Mesenchymal stem cell (in vitro differentiated cells and primary cell): ENCODE measurements around the gene ROR2.

ENCODE experiments used
- DNase-seq: peaks from one replicate; pipeline ENCODE4 v3.0.0-alpha.2; 2013
- H2AFZ ChIP-seq: one replicate; pipeline ENCODE4 v1.6.1; 2013; ENCODE audit warnings: low read depth, mild to moderate bottlenecking, control low read depth, inconsistent platforms, low read length, moderate library complexity
- H2AK5ac ChIP-seq: 2 replicates; pipeline ENCODE4 v1.6.1; 2013; ENCODE audit warnings: low read length, moderate library complexity, mild to moderate bottlenecking, inconsistent platforms; ENCODE audit not compliant: severe bottlenecking
- H2BK120ac ChIP-seq: one replicate; pipeline ENCODE4 v1.6.1; 2013; ENCODE audit warnings: low read depth, mild to moderate bottlenecking, inconsistent platforms, low read length, moderate library complexity
- H2BK12ac ChIP-seq, 2 experiments: one replicate each; pipeline ENCODE4 v1.6.1; 2013; ENCODE audit warnings: inconsistent platforms in 2 of 2, low read length in 2 of 2, mild to moderate bottlenecking in 2 of 2, moderate library complexity in 2 of 2, control low read depth in 1 of 2
- H2BK15ac ChIP-seq: one replicate; pipeline ENCODE4 v1.6.1; 2013; ENCODE audit warnings: mild to moderate bottlenecking, low read depth, inconsistent platforms; ENCODE audit not compliant: poor library complexity, severe bottlenecking
- H2BK5ac ChIP-seq: 2 replicates; pipeline ENCODE4 v1.6.1; 2013; ENCODE audit warnings: low read depth, mild to moderate bottlenecking, low read length, control low read depth, inconsistent platforms; ENCODE audit not compliant: poor library complexity, severe bottlenecking
- H3K14ac ChIP-seq, 2 experiments: one replicate each; pipeline ENCODE4 v1.6.1; 2013; ENCODE audit warnings: inconsistent platforms in 2 of 2, low read length in 2 of 2, control low read depth in 1 of 2, mild to moderate bottlenecking in 1 of 2, moderate library complexity in 1 of 2
- H3K18ac ChIP-seq, 2 experiments: one replicate each; pipeline ENCODE4 v1.6.1; 2013; ENCODE audit warnings: inconsistent platforms in 2 of 2, low read length in 2 of 2, control low read depth in 1 of 2, low read depth in 1 of 2, mild to moderate bottlenecking in 1 of 2
- H3K23ac ChIP-seq, 2 experiments: one replicate each; pipeline ENCODE4 v1.6.1; 2013; ENCODE audit warnings: inconsistent platforms in 2 of 2, low read length in 2 of 2, mild to moderate bottlenecking in 2 of 2, moderate library complexity in 2 of 2, control low read depth in 1 of 2
- H3K27ac ChIP-seq: 2 replicates; pipeline ENCODE4 v1.5.1; 2013; ENCODE audit warnings: mild to moderate bottlenecking, moderate library complexity, low read length, control low read depth, inconsistent platforms; ENCODE audit not compliant: poor library complexity, severe bottlenecking
- H3K27me3 ChIP-seq, 2 experiments: 2 replicates each; pipeline versions ENCODE4 v1.6.1 to v1.7.0; 2013; ENCODE audit warnings: low read length in 2 of 2, mild to moderate bottlenecking in 2 of 2, moderate library complexity in 2 of 2, control low read depth in 1 of 2, inconsistent platforms in 1 of 2; ENCODE audit not compliant: control insufficient read depth in 1 of 2, insufficient read depth in 1 of 2
- H3K36me3 ChIP-seq, 2 experiments: 2 replicates each; pipeline versions ENCODE4 v1.6.1 to v1.7.0; 2013; ENCODE audit warnings: low read length in 2 of 2, control low read depth in 1 of 2, inconsistent platforms in 1 of 2, low read depth in 1 of 2, mild to moderate bottlenecking in 1 of 2; ENCODE audit not compliant: insufficient read depth in 2 of 2, control insufficient read depth in 1 of 2
- H3K4ac ChIP-seq, 2 experiments: one replicate each; pipeline ENCODE4 v1.6.1; 2013; ENCODE audit warnings: inconsistent platforms in 2 of 2, low read length in 2 of 2, mild to moderate bottlenecking in 2 of 2, moderate library complexity in 2 of 2, control low read depth in 1 of 2, low read depth in 1 of 2
- H3K4me1 ChIP-seq: 2 replicates; pipeline ENCODE4 v1.6.1; 2013; ENCODE audit warnings: low read depth, low read length, control low read depth; ENCODE audit not compliant: control insufficient read depth, insufficient read depth
- H3K4me2 ChIP-seq: 2 replicates; pipeline ENCODE4 v1.6.1; 2013; ENCODE audit warnings: low read length, mild to moderate bottlenecking, inconsistent platforms; ENCODE audit not compliant: poor library complexity, severe bottlenecking
- H3K4me3 ChIP-seq, 2 experiments: 2 replicates each; pipeline versions ENCODE4 v1.5.1 to v1.7.0; 2013; ENCODE audit warnings: low read length in 2 of 2, mild to moderate bottlenecking in 2 of 2, control low read depth in 1 of 2, low read depth in 1 of 2; ENCODE audit not compliant: insufficient read depth in 1 of 2
- H3K79me1 ChIP-seq: replicated peaks from 2 replicates; pipeline ENCODE4 v1.6.1; 2013; ENCODE audit warnings: mild to moderate bottlenecking, control low read depth, low read length, inconsistent platforms; ENCODE audit not compliant: poor library complexity, severe bottlenecking
- H3K9ac ChIP-seq: 2 replicates; pipeline ENCODE4 v1.7.0; 2013; ENCODE audit warnings: mild to moderate bottlenecking, low read length, moderate library complexity
- H3K9me3 ChIP-seq: 2 replicates; pipeline ENCODE4 v1.7.0; 2013; ENCODE audit warnings: mild to moderate bottlenecking, low read length; ENCODE audit not compliant: control insufficient read depth
- H4K8ac ChIP-seq: one replicate; pipeline ENCODE4 v1.6.1; 2013; ENCODE audit warnings: inconsistent platforms, mild to moderate bottlenecking, low read length, moderate library complexity
- H4K91ac ChIP-seq: one replicate; pipeline ENCODE4 v1.6.1; 2013; ENCODE audit warnings: mild to moderate bottlenecking, low read length, inconsistent platforms
- WGBS: methylation state at CpG from one replicate; pipeline ENCODE4 v1.1.7; 2013; ENCODE audit warnings: mixed read lengths; 5-methylcytosine and 5-hydroxymethylcytosine counted together

Gene ROR2

GRCh38 chr9:91586282-91586681 is 363.7 kb downstream of the ROR2 start:
- Histone ChIP-seq H3K79me1 (no peaks in the 10 kb centered on the region), H3K9ac (no peak overlapping the region), H2BK12ac (no peak overlapping the region), H2BK5ac (no peak overlapping the region), H3K4ac (no peak overlapping the region), H3K14ac (no peak overlapping the region), H4K91ac (no peak overlapping the region), H3K4me1 (no peaks in the 10 kb centered on the region), H2BK15ac (no peak overlapping the region), H3K23ac (no peak overlapping the region), H3K9me3 (no peaks in the 10 kb centered on the region), H3K4me3 (no peak overlapping the region), H3K18ac (no peak overlapping the region), H3K4me2 (no peak overlapping the region), H2AFZ (no peak overlapping the region), H3K36me3 (no peaks in the 10 kb centered on the region), H3K27me3 (peaks cover 0 to 6% of the 10 kb centered on the region in 2 experiments), H3K27ac (no peak overlapping the region), H2BK120ac (no peak overlapping the region), H4K8ac (no peak overlapping the region), H2AK5ac (no peak overlapping the region)
- no peak for DNase-seq
- WGBS = 81% methylated on average over 7 of the region's 8 CpGs

- H4K8ac ChIP-seq = no peak overlapping the region
- no peak overlapping the region for H3K4ac ChIP-seq
- no peak for DNase-seq
- H2BK5ac ChIP-seq = no peak overlapping the region
- no peak overlapping the region for H2BK15ac ChIP-seq
- no peak overlapping the region for H2AK5ac ChIP-seq
- H3K4me1 ChIP-seq = no peaks in the 10 kb centered on the region
- no peak overlapping the region for H3K14ac ChIP-seq
- H2BK120ac ChIP-seq = no peak overlapping the region
- H3K27me3 ChIP-seq = peaks cover 0 to 12% of the 10 kb centered on the region in 2 experiments
- no peak overlapping the region for H3K9ac ChIP-seq
- H3K36me3 ChIP-seq = no peaks in the 10 kb centered on the region
- H3K4me3 ChIP-seq = no peak overlapping the region
- H3K18ac ChIP-seq = no peak overlapping the region
- no peak overlapping the region for H3K27ac ChIP-seq
- no peak overlapping the region for H4K91ac ChIP-seq
- H3K9me3 ChIP-seq = no peaks in the 10 kb centered on the region
- no peak overlapping the region for H2BK12ac ChIP-seq
- WGBS = 89% methylated on average over 9 of the region's 9 CpGs
- H3K79me1 ChIP-seq = no peaks in the 10 kb centered on the region
- no peak overlapping the region for H3K4me2 ChIP-seq
- no peak overlapping the region for H2AFZ ChIP-seq
- H3K23ac ChIP-seq = no peak overlapping the region
Observed at GRCh38 chr9:91583966-91584365, 366.1 kb downstream of the ROR2 start.

GRCh38 chr9:91583161-91583875 is 366.7 kb downstream of the ROR2 start:
- H3K4ac ChIP-seq = no peak overlapping the region
- H3K4me2 ChIP-seq = no peak overlapping the region
- H3K4me3 ChIP-seq = no peak overlapping the region
- H3K14ac ChIP-seq = no peak overlapping the region
- no peak overlapping the region for H3K9ac ChIP-seq
- H3K23ac ChIP-seq = no peak overlapping the region
- H3K9me3 ChIP-seq = no peaks in the 10 kb centered on the region
- H3K27ac ChIP-seq = no peak overlapping the region
- H2AK5ac ChIP-seq = no peak overlapping the region
- no peak overlapping the region for H2BK12ac ChIP-seq
- H2BK15ac ChIP-seq = no peak overlapping the region
- no peak overlapping the region for H2AFZ ChIP-seq
- H3K4me1 ChIP-seq = no peaks in the 10 kb centered on the region
- no peak overlapping the region for H2BK120ac ChIP-seq
- H3K27me3 ChIP-seq = peaks cover 3 to 19% of the 10 kb centered on the region in 2 experiments
- H3K79me1 ChIP-seq = no peaks in the 10 kb centered on the region
- H4K91ac ChIP-seq = no peak overlapping the region
- no peaks in the 10 kb centered on the region for H3K36me3 ChIP-seq
- no peak overlapping the region for H4K8ac ChIP-seq
- DNase-seq = no peak
- H3K18ac ChIP-seq = no peak overlapping the region
- no peak overlapping the region for H2BK5ac ChIP-seq

- Histone ChIP-seq H3K4me3 (no peak overlapping the region), H4K8ac (no peak overlapping the region), H3K23ac (no peak overlapping the region), H3K4me2 (no peak overlapping the region), H3K18ac (no peak overlapping the region), H2BK5ac (no peak overlapping the region), H3K4me1 (no peaks in the 10 kb centered on the region), H2BK120ac (no peak overlapping the region), H2AFZ (no peak overlapping the region), H3K27me3 (peaks cover 6 to 22% of the 10 kb centered on the region in 2 experiments), H3K27ac (no peak overlapping the region), H3K4ac (no peak overlapping the region), H4K91ac (no peak overlapping the region), H3K79me1 (no peaks in the 10 kb centered on the region), H2AK5ac (no peak overlapping the region), H2BK15ac (no peak overlapping the region), H3K9ac (no peak overlapping the region), H3K14ac (no peak overlapping the region), H2BK12ac (no peak overlapping the region), H3K36me3 (no peaks in the 10 kb centered on the region), H3K9me3 (no peaks in the 10 kb centered on the region)
- WGBS = 95% methylated on average over 4 of the region's 4 CpGs
- no peak for DNase-seq
Observed at GRCh38 chr9:91582181-91582580, 367.8 kb downstream of the ROR2 start.
